K562 (cell line): ENCODE results near the gene MCM7. TPM values are rescaled to one million over a fixed set of nuclear protein-coding genes. Genes with fewer than 3 reads are reported as not detected.

Source experiments
- AFF1 ChIP-seq, 2 experiments: fragments of 450-650 bp; IDR thresholded peaks; 2 replicates each; pipeline ENCODE4 v1.6.1; 2018; ENCODE audit warnings: mild to moderate bottlenecking in 2 of 2, low read depth in 1 of 2; ENCODE audit not compliant: partially characterized antibody in 2 of 2
- CREB3L1 ChIP-seq: fragments of 450-650 bp; IDR thresholded peaks from 2 replicates; pipeline ENCODE4 v1.6.1; 2014; ENCODE audit warnings: low read depth, mild to moderate bottlenecking, moderate library complexity, borderline replicate concordance
- E2F4 ChIP-seq: sonication (generic); formaldehyde crosslinking; IDR thresholded peaks from 2 replicates; pipeline ENCODE4 v1.8.0; 2022; ENCODE audit warnings: mild to moderate bottlenecking, low read depth, missing genetic modification reagents
- HINFP ChIP-seq: fragments of 450-650 bp; conservative IDR thresholded peaks from 2 replicates; pipeline ENCODE4 v1.6.1; 2016; ENCODE audit warnings: missing genetic modification characterization, low read depth, mild to moderate bottlenecking, control low read depth, missing compliant biosample characterization
- NCOA4 ChIP-seq: fragments of 450-650 bp; IDR thresholded peaks from 2 replicates; pipeline ENCODE4 v1.6.1; 2018; ENCODE audit warnings: mild to moderate bottlenecking; ENCODE audit not compliant: partially characterized antibody
- PHB ChIP-seq: fragments of 250-450 bp; sonication (Bioruptor Pico); IDR thresholded peaks from 2 replicates; pipeline ENCODE4 v1.5.0; 2021
- PYGO2 ChIP-seq: fragments of 450-650 bp; IDR thresholded peaks from 2 replicates; pipeline ENCODE4 v1.6.1; 2016; ENCODE audit warnings: mild to moderate bottlenecking, missing genetic modification characterization, moderate library complexity, missing compliant biosample characterization
- SNIP1 ChIP-seq: fragments of 450-650 bp; IDR thresholded peaks from 2 replicates; pipeline ENCODE4 v1.7.1; 2017; ENCODE audit warnings: low read depth, mild to moderate bottlenecking
- TCF7L2 ChIP-seq: fragments of 150-350 bp; IDR thresholded peaks from 2 replicates; pipeline ENCODE4 v1.6.1; 2016; ENCODE audit warnings: low read depth, mild to moderate bottlenecking, low read length, moderate library complexity
- ZBED1 ChIP-seq: IDR thresholded peaks from 2 replicates; pipeline ENCODE4 v1.6.1; 2014
- ZBTB9 ChIP-seq: fragments of 450-650 bp; formaldehyde crosslinking; IDR thresholded peaks from 2 replicates; pipeline ENCODE4 v1.4.0; 2020; ENCODE audit warnings: mild to moderate bottlenecking, moderate library complexity
- ZNF436 ChIP-seq: fragments of 250-450, 450-650 bp; sonication (Bioruptor Pico); formaldehyde crosslinking; IDR thresholded peaks from 2 replicates; pipeline ENCODE4 v1.7.0; 2020; ENCODE audit warnings: mild to moderate bottlenecking
- ZNF778 ChIP-seq: fragments of 450-650 bp; formaldehyde crosslinking; IDR thresholded peaks from 2 replicates; pipeline ENCODE4 v1.4.0; 2020; ENCODE audit warnings: mild to moderate bottlenecking, moderate library complexity
- ZNF785 ChIP-seq: fragments of 250-450 bp; sonication (Bioruptor Pico); IDR thresholded peaks from 2 replicates; pipeline ENCODE4 v1.4.0; 2020; ENCODE audit warnings: mild to moderate bottlenecking
- polyA plus RNA-seq, 8 experiments: library from polyadenylated mRNA; depleted of rRNA in 4 of 8; stranded (reverse) in 5 of 8; unstranded in 3 of 8; fragments of >200 nt; fragmentation: Nextera tagmentation in 2 of 8; fragmentation: Illumina TruSeq in 1 of 8; extraction: Ambion mirVana in 2 of 8; extraction: Trizol in 1 of 8; gene quantifications; 2 replicates each; pipeline versions ENCODE4 v1.2.1 to v1.2.3, GENCODE V29; 2011 to 2014; ENCODE audit warnings: inconsistent platforms in 1 of 8, missing spikeins in 1 of 8
- total RNA-seq, 7 experiments: library from RNA; depleted of rRNA in 6 of 7; stranded (reverse); fragments of >200 nt in 6 of 7; fragmentation: Illumina TruSeq in 2 of 7; extraction: Trizol in 2 of 7; gene quantifications; 2 replicates each; pipeline versions ENCODE4 v1.2.1 to v1.2.3, GENCODE V29; 2011 to 2021; ENCODE audit warnings: low replicate concordance in 1 of 7

Gene MCM7
- total and polyA plus RNA-seq, 9 of the 15 experiments (the other 6 are each of a cell fraction or from before 2014, with no cell fraction given): 329 to 856 (median 437) TPM

- peak in 1 of 2 experiments; percentile 37 for TF ChIP-seq AFF1 (IDR thresholded peaks at IDR 0.05; ENCODE audit: low read depth in 1 of 2, partially characterized antibody in 2 of 2)
- peak; percentile 21; the same call in 1 of the 2 replicates for TF ChIP-seq CREB3L1
- TF ChIP-seq ZNF436: no peak
- TF ChIP-seq NCOA4: no peak
- TF ChIP-seq ZNF778 (CRISPR knock-in tag): no peak
- TF ChIP-seq ZNF785 (CRISPR knock-in tag): no peak
- 0 out of 2 replicates have a peak, but pooled peaks have one; percentile 29 for TF ChIP-seq TCF7L2
- peak; percentile 61; the same call in 1 of the 2 replicates for TF ChIP-seq ZBED1
- TF ChIP-seq E2F4 (CRISPR knock-in tag): 0 out of 2 replicates have a peak, but pooled peaks have one; percentile 39
- TF ChIP-seq HINFP: no peak
- peak; percentile 18 for TF ChIP-seq ZBTB9 (CRISPR knock-in tag)
- TF ChIP-seq PHB (CRISPR knock-in tag): no peak
- TF ChIP-seq SNIP1: no peak
- TF ChIP-seq PYGO2 (tag): no peak
Measured at GRCh38 chr7:100148559-100149328, 47.5 kb upstream of the MCM7 start, which contains the start of gene LAMTOR4 (continued).
